HG03378 (cell line): ENCODE results near the gene GJC2.
"Not testable (repeated sequence)": the region's sequence is repeated elsewhere in the genome, so short reads cannot be mapped to it uniquely, and the experiment has no call there.

Experiments
- ATAC-seq: cut with Tn5 transposase; IDR thresholded peaks from one replicate; pipeline ENCODE4 v1.9.1; 2021; ENCODE audit warnings: mild to moderate bottlenecking, moderate library complexity; ENCODE audit not compliant: unreplicated experiment

The GJC2 gene

GRCh38 chr1:228184152-228184551 lies 34.4 kb downstream of the GJC2 start:
- ATAC-seq, result no peak

DNA sequence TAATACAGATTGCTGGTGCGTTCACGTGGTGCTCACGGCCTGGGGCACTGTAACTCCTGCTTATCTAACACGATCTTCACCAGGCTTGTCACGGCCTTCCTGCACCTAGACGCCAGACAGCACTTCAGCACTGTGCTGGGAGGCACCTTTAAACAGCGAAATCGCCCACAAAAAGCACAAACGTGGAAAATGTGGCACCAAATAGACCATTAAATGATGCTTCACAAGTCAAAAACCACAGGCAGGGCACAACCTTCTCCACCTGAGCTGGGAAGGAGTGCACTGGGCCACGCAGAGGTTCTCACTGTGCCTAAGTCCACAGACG lies 35.9 kb downstream of the GJC2 start:
- no peak for ATAC-seq

DNA sequence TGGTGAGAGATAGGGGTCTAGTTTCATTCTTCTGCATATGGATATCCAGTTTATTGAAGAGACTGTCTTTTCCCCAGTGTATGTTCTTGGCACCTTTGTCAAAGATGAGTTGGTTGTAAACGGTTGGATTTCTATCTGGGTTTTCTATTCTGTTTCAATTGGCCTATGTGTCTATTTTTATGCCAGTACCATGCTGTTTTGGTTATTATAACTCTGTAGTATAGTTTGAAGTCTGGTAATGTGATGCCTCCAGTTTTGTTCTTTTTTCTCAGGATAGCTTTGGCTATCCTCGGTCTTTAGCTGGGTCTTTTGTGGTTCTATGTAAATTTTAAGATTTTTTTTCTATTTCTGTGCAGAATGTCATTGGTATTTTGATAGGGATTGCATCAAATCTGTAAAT lies 38.5 kb downstream of the GJC2 start:
- ATAC-seq, result not testable (repeated sequence)

DNA sequence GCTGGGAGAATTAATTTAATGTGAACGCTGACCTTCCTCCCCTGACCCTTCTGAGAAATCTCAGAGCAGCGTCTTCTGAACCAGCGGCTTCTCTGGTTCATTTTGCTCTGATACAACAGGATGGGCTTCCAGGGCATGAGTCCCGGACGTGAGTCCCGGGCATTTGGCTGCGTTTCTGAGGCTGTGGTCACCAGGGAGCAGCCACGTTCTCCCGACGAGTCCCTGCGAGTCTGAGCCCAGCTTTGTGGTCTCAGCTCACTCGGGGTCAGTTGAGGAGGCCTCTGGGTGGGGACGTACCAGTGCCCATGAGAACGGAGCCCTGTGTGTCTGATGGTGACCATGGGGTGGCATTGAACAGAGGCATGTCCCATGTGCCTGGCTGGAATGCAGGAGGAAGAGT lies 40.5 kb downstream of the GJC2 start:
- no peak for ATAC-seq

- ATAC-seq, result no peak
Measured at GRCh38 chr1:228190778-228191177, 41.0 kb downstream of the GJC2 start.

DNA sequence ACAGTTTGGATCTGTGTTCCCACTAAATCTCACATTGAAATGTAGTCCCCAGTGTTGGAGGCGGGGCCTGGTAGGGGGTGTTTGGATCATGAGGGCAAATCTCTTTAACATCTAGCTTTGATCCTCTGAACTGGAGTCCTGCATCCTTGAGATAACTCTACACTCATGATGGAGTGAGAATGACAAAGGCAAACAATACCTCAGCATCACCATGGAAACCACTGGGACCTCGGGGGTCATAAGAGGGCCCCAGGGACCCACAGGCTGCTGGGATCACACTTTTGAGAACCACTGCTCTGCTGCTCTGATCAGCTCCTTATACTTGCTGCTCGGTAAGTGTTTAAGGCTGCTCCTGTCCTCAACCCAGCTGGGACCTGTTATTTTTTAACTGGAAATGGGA lies 44.7 kb downstream of the GJC2 start:
- no peak for ATAC-seq

- ATAC-seq, result no peak
Measured at GRCh38 chr1:228194921-228195812, 45.4 kb downstream of the GJC2 start.

GRCh38 chr1:228197555-228198147 lies 47.9 kb downstream of the GJC2 start:
- ATAC-seq, result no peak

- no peak for ATAC-seq
Measured at GRCh38 chr1:228198977-228199590, 49.4 kb downstream of the GJC2 start.

DNA sequence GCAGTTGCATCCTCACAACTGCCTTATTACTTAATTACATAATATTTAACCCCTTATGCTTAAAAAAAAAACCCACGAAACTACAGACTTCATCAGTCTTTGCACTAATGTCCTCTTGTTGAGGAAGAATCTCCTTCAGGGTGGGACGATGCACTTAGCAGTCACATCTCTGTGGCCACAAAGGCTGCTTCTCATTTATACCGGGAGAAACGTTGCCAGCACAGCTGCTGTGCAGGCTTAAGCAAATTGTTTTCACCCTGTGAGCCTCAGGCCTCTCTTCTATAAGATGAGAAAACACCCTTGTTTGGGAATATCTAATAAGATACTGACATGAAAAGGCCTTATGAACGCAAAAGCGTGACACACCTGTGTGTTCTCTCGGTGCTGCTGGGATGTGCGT lies 55.2 kb downstream of the GJC2 start:
- no peak for ATAC-seq

- no peak for ATAC-seq
Measured at GRCh38 chr1:228205526-228206436, 56.1 kb downstream of the GJC2 start.

- no peak for ATAC-seq
Measured at GRCh38 chr1:228206582-228207351, 57.0 kb downstream of the GJC2 start.

DNA sequence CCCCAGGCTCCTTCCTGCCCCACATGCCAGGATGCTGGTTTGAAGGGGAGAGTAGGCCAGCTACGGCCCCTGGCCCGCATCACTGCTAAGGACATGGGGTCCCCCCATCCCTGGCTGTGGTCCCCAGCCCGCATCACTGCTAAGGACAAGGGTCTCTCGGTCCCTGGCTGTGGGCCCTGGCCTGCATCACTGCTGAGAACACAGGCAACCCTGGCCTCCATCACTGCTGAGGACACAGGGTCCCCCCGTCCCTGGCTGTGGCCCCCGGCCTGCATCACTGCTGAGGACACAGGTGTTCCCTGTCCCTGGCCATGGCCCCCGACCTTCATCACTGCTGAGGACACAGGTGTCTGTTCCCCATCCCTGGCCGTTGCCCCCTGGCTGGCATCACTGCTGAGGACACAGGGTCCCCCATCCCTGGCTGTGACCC lies 57.7 kb downstream of the GJC2 start:
- no peak for ATAC-seq

DNA sequence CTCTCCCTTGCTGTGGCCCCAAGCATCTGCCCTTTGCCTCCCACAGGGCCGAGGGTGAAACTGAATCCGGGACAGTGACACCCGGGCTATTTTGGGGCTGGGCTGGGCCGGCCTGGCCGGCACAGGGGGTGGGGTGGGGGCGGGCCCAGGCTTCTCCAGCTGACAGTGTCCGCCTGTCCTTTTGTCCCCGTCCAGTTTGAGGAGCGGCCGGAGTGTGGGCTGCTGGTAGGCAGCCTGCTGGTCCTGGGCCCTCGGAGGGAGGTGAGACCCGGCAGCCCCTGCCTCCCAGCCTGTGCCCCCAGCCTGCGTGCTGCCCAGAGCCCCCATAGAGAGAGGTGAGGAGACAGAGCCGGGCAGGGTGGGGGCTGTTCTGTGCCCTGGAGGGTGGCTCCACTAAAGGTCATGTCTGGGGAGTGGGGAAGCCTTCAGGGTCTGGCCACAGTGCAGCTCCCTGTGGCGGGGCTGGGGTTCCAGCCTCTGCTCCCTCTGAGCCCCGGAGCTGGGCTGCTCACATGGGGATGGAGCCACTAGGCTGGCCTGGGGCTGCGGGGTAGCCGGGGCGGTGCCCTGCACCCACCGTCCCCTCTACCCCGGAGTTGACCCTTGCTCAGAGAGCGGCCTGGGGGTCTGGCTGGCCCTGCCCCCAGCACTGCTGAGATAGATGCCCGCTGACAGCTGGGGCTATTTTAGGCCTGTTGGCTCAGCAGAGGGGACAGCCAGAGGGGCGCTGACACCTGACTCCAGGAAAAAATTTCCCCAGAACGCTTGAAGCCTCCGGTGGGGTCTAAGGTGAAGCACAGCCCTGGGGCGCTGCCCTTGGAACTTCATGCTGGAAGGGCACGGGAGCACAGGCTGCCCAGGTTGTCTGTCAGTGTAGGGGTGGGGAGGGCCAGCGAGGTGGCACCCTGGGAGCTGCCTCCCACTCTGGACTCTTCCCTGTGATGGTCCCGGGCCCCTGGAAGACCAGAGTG lies 58.4 kb downstream of the GJC2 start, which contains the start of gene OBSCN:
Gene OBSCN, plus strand, starts transcription at position 194 of the 971 bp plus-strand sequence. CDS start 3,740 bp downstream, outside the sequence.
- no peak for ATAC-seq

DNA sequence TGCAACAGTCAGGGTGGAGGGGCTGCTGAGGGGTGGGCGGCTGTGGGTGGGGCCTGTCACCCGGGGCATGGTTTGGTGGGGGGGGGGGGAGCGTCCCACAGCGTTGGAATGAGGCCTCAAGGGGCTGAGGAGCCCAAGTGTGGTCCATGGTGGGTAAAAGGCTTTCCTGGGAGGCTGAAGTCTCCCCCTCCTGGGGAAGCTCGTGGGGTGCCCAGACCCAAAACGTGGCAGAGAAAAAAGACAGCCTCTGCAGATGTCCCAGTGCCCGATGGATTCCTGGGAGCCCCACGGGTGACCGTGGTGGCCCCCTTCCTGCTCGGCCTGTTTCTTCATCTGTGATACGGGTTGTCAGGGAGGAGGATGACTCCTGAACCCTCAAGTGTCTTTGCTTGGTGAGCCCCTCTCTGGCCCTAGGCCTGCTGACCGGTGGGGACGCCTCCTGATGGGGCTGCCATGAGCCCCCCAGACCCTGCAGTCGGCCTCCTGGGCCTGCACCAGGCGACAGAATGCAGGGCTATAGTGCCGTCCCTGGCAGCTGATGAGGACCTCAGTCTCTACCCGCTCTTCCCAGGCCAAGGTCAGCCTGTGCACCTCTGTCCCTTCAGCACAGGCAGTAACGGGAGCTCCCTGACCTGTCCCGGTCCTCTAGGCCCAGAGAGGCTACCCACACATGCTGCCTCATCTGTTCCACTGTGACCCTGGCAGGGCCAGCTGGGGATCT lies 59.3 kb downstream of the GJC2 start:
- no peak for ATAC-seq
